K562 (cell line): ENCODE measurements around the gene CD320. TPM values are rescaled to one million over a fixed set of nuclear protein-coding genes. Genes with fewer than 3 reads are reported as not detected.

ENCODE experiments used
- ATAC-seq: fragments of 200-7000 bp; cut with Tn5 transposase; 3 replicates; pipeline ENCODE4 v1.9.1; 2020; ENCODE audit warnings: moderate library complexity
- BruUV-seq: library from RNA; stranded (reverse); fragments of 400-500 nt; replicated peaks from 2 replicates; lab custom pipeline; 2021; lab: Mats Ljungman, UMichigan
- CTCF ChIA-PET: fragments of 300-600 bp; formaldehyde crosslinking; extraction: SDS; loops from one replicate; lab custom pipeline; 2021; ENCODE audit warnings: low intra/inter-chr PET ratio; lab: Yijun Ruan, JAX
- POLR2A ChIA-PET: fragments of 300-600, 350-650 bp; sonication (Branson Sonifier 250); formaldehyde crosslinking; extraction: SDS; loops from one replicate; lab custom pipeline; 2021; ENCODE audit warnings: antibody characterized with exemption, inconsistent platforms; lab: Yijun Ruan, JAX
- DNase-seq, 4 experiments: peaks; one replicate each; pipeline versions ENCODE4 v3.0.0 to v3.0.0-alpha.2; 2011 to 2018; ENCODE audit warnings: low spot score in 3 of 4, mixed read lengths in 3 of 4; ENCODE audit errors: extremely low read depth in 1 of 4
- FAIRE-seq: peaks from 2 replicates; lab custom pipeline; 2011; peaks lifted over from hg19 to GRCh38; lab: Jason Lieb, UNC
- H2AFZ ChIP-seq: 2 replicates; pipeline ENCODE4 v1.6.0; 2011; ENCODE audit warnings: low read depth, low read length, control low read depth, inconsistent platforms
- H3K27ac ChIP-seq: fragments of 200-600 bp; 3 replicates; pipeline ENCODE4 v1.8.0; 2011; ENCODE audit warnings: low read depth, mild to moderate bottlenecking, control low read depth, inconsistent platforms, low read length, moderate library complexity, mixed read lengths; ENCODE audit errors: extremely low read depth
- H3K27me3 ChIP-seq, 2 experiments: fragments of 300-600 bp in 1 of 2; 2 replicates in 1 of 2; 3 replicates in 1 of 2; pipeline versions ENCODE4 v1.6.0 to v1.8.0; 2011; ENCODE audit warnings: inconsistent platforms in 2 of 2, low read length in 2 of 2, mild to moderate bottlenecking in 1 of 2, mixed read lengths in 1 of 2, moderate library complexity in 1 of 2; ENCODE audit not compliant: control insufficient read depth in 2 of 2, insufficient read depth in 2 of 2
- H3K36me3 ChIP-seq: fragments of 300-600 bp; 3 replicates; pipeline ENCODE4 v1.8.0; 2011; ENCODE audit warnings: mild to moderate bottlenecking, low read length, inconsistent platforms; ENCODE audit not compliant: control insufficient read depth, insufficient read depth
- H3K4me1 ChIP-seq, 2 experiments: fragments of 200-600 bp in 1 of 2; replicated peaks in 1 of 2; 2 replicates in 1 of 2; 3 replicates in 1 of 2; pipeline versions ENCODE4 v1.5.1 to v1.8.0; 2011; ENCODE audit warnings: inconsistent platforms in 2 of 2, low read length in 2 of 2, mild to moderate bottlenecking in 1 of 2, mixed read lengths in 1 of 2, moderate library complexity in 1 of 2; ENCODE audit not compliant: control insufficient read depth in 2 of 2, insufficient read depth in 2 of 2
- H3K4me2 ChIP-seq: 2 replicates; pipeline ENCODE4 v1.6.1; 2011; ENCODE audit warnings: low read length, control low read depth, inconsistent platforms, mixed read lengths; ENCODE audit not compliant: insufficient read depth
- H3K4me3 ChIP-seq: fragments of 200-600 bp; sonication (generic), shearing (Covaris generic); 2 replicates; pipeline ENCODE4 v1.5.1; 2016; ENCODE audit warnings: control low read depth, inconsistent platforms
- H3K79me2 ChIP-seq: fragments of 200-600 bp; 3 replicates; pipeline ENCODE4 v1.8.0; 2011; ENCODE audit warnings: low read length, inconsistent platforms; ENCODE audit not compliant: control insufficient read depth, insufficient read depth
- H3K9ac ChIP-seq, 2 experiments: 2 replicates each; pipeline versions ENCODE4 v1.6.0 to v1.6.1; 2011; ENCODE audit warnings: low read depth in 2 of 2, low read length in 2 of 2, control low read depth in 1 of 2, inconsistent platforms in 1 of 2, mild to moderate bottlenecking in 1 of 2, mixed read lengths in 1 of 2; ENCODE audit not compliant: insufficient read depth in 1 of 2
- H3K9me1 ChIP-seq: one replicate; pipeline ENCODE4 v1.6.0; 2011; ENCODE audit warnings: inconsistent platforms, mild to moderate bottlenecking, low read length, moderate library complexity; ENCODE audit not compliant: control insufficient read depth, insufficient read depth
- H3K9me3 ChIP-seq: replicated peaks from 2 replicates; pipeline ENCODE4 v1.5.1; 2011; ENCODE audit warnings: low read depth, low read length, inconsistent platforms; ENCODE audit not compliant: control insufficient read depth, insufficient read depth
- H4K20me1 ChIP-seq: replicated peaks from 2 replicates; pipeline ENCODE4 v1.6.1; 2011; ENCODE audit warnings: low read length, inconsistent platforms, mixed read lengths; ENCODE audit not compliant: control insufficient read depth, insufficient read depth
- EGR1 ChIP-seq: fragments of 450-650 bp; conservative IDR thresholded peaks from 2 replicates; pipeline ENCODE4 v1.6.1; 2017; ENCODE audit warnings: mild to moderate bottlenecking
- NR2C1 ChIP-seq, 2 experiments: fragments of 450-650 bp; IDR thresholded peaks; 2 replicates each; pipeline ENCODE4 v1.6.1; 2017; ENCODE audit warnings: mild to moderate bottlenecking in 2 of 2, antibody characterized with exemption in 1 of 2, inconsistent platforms in 1 of 2, missing compliant biosample characterization in 1 of 2, missing genetic modification characterization in 1 of 2
- WGBS: fragments of 100-300 bp; shearing (Covaris generic); methylation state at CpG from one replicate; pipeline ENCODE4 v1.1.6; 2016; ENCODE audit warnings: low coverage, mixed read lengths; ENCODE audit not compliant: insufficient coverage; ENCODE audit errors: missing lambda C conversion rate; 5-methylcytosine and 5-hydroxymethylcytosine counted together
- in situ Hi-C: fragments of 300-500 bp; cut with MboI; formaldehyde crosslinking; loops from 4 replicates; pipeline ENCODE4 v1.15.0; 2018; ENCODE audit warnings: inconsistent platforms, mixed read lengths
- intact Hi-C: fragments of 100-400 bp; cut with micrococcal nuclease; formaldehyde crosslinking; loops from 2 replicates; pipeline ENCODE4 v1.14.2; 2022
- polyA plus RNA-seq, 8 experiments: library from polyadenylated mRNA; depleted of rRNA in 4 of 8; stranded (reverse) in 5 of 8; unstranded in 3 of 8; fragments of >200 nt; fragmentation: Nextera tagmentation in 2 of 8; fragmentation: Illumina TruSeq in 1 of 8; extraction: Ambion mirVana in 2 of 8; extraction: Trizol in 1 of 8; gene quantifications; 2 replicates each; pipeline versions ENCODE4 v1.2.1 to v1.2.3, GENCODE V29; 2011 to 2014; ENCODE audit warnings: inconsistent platforms in 1 of 8, missing spikeins in 1 of 8
- total RNA-seq, 7 experiments: library from RNA; depleted of rRNA in 6 of 7; stranded (reverse); fragments of >200 nt in 6 of 7; fragmentation: Illumina TruSeq in 2 of 7; extraction: Trizol in 2 of 7; gene quantifications; 2 replicates each; pipeline versions ENCODE4 v1.2.1 to v1.2.3, GENCODE V29; 2011 to 2021; ENCODE audit warnings: low replicate concordance in 1 of 7
- TF ChIP-seq, protein P1 (sequence below): sonication (generic); formaldehyde crosslinking; IDR thresholded peaks from 2 replicates; pipeline ENCODE4 v1.8.0; 2023; ENCODE audit warnings: mild to moderate bottlenecking, missing genetic modification reagents

Gene CD320
- total and polyA plus RNA-seq, 9 of the 15 experiments (the other 6 are each of a cell fraction or from before 2014, with no cell fraction given): 0.45 to 94.5 (median 34.4) TPM

DNA sequence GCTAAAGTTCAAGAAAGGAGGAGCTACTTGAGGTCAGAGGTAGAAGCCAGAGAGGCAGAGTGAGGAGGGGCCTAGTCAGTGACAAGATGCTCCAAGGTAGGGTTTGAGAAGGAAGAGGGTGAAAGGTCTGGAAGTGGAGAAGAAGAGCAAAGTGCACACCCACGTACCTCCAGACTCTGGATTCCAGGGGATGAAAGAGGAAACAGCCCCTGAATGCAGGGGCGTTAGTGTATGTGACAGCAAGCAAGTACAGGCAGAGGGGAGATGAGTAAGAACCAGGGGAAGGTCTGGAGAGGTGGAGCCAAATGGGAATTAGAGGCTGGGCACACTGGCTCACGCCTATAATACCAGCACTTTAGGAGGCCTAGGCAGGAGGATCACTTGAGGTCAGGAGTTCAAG lies 21.8 kb upstream of the CD320 start:
- intact Hi-C loops: loop anchor here (10.0 kb wide), 1 partner anchor 65 kb away; no protein-coding TSS in a partner anchor
- H3K9me1 ChIP-seq: no peaks in the 10 kb centered on the region
- 41% methylated on average over 3 of the region's 3 CpGs for WGBS
- no peaks in the 10 kb centered on the region for H3K79me2 ChIP-seq
- no peaks in the 10 kb centered on the region for H3K9me3 ChIP-seq
- ChIA-PET POLR2A (interaction anchor here (0.6 to 0.7 kb wide), 2 partner anchors 19 to 127 kb away, joined by 3 to 4 read pairs; no protein-coding TSS in a partner anchor), CTCF (no interaction called here)
- no TSS peak for BruUV-seq
- peaks cover 0 to 23% of the 10 kb centered on the region in 2 experiments; a peak in 3 of 5 replicates for H3K4me1 ChIP-seq
- H2AFZ ChIP-seq: no peak overlapping the region
- H3K27ac ChIP-seq: no peak overlapping the region
- no peak overlapping the region for H3K4me3 ChIP-seq
- no peaks in the 10 kb centered on the region for H4K20me1 ChIP-seq
- ATAC-seq (no peak), FAIRE-seq (no peak), DNase-seq (peak in 1 of 4 experiments; percentile 4)
- peaks cover 13 to 21% of the 10 kb centered on the region in 2 experiments; a peak in 3 of 5 replicates for H3K27me3 ChIP-seq
- H3K36me3 ChIP-seq: no peaks in the 10 kb centered on the region
- in situ Hi-C loops: no loop called here
- H3K4me2 ChIP-seq: no peak overlapping the region
- peak overlapping the region in 1 of 2 experiments; percentile 56; a peak in 1 of 4 replicates for H3K9ac ChIP-seq
- TF ChIP-seq, protein P1, sequence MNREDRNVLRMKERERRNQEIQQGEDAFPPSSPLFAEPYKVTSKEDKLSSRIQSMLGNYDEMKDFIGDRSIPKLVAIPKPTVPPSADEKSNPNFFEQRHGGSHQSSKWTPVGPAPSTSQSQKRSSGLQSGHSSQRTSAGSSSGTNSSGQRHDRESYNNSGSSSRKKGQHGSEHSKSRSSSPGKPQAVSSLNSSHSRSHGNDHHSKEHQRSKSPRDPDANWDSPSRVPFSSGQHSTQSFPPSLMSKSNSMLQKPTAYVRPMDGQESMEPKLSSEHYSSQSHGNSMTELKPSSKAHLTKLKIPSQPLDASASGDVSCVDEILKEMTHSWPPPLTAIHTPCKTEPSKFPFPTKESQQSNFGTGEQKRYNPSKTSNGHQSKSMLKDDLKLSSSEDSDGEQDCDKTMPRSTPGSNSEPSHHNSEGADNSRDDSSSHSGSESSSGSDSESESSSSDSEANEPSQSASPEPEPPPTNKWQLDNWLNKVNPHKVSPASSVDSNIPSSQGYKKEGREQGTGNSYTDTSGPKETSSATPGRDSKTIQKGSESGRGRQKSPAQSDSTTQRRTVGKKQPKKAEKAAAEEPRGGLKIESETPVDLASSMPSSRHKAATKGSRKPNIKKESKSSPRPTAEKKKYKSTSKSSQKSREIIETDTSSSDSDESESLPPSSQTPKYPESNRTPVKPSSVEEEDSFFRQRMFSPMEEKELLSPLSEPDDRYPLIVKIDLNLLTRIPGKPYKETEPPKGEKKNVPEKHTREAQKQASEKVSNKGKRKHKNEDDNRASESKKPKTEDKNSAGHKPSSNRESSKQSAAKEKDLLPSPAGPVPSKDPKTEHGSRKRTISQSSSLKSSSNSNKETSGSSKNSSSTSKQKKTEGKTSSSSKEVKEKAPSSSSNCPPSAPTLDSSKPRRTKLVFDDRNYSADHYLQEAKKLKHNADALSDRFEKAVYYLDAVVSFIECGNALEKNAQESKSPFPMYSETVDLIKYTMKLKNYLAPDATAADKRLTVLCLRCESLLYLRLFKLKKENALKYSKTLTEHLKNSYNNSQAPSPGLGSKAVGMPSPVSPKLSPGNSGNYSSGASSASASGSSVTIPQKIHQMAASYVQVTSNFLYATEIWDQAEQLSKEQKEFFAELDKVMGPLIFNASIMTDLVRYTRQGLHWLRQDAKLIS (CRISPR knock-in tag): no peak
- TF ChIP-seq EGR1: peak; percentile 51
- peak; percentile 42; the same call in 1 of the 2 replicates for TF ChIP-seq NR2C1 (IDR thresholded peaks at IDR 0.05)
- no peak for TF ChIP-seq NR2C1 (tag; IDR thresholded peaks at IDR 0.05)
